ENCODE data around the gene CD320.
A peak's percentile ranks its signal among the peaks of the same experiment; 100 is the strongest.
"Not testable (repeated sequence)": the region's sequence is repeated elsewhere in the genome, so short reads cannot be mapped to it uniquely, and the experiment has no call there.

CD320 gene

GRCh38 chr19:8343483-8343844 is 35.3 kb upstream of the CD320 start:
- POLR2A ChIA-PET: no interaction called here
- no peak for DNase-seq (ENCODE audit: extremely low spot score)
- no peak for TF ChIP-seq CTCF (IDR thresholded peaks at IDR 0.05; ENCODE audit: control extremely low read depth, extremely low read depth, low read depth, missing control alignments)
- CTCF ChIA-PET: interaction anchor here (1.1 to 6.4 kb wide), 4 partner anchors 11 to 240 kb away, joined by 3 to 63 read pairs (median 4); no protein-coding TSS in a partner anchor

- no peak for TF ChIP-seq CTCF (IDR thresholded peaks at IDR 0.05; ENCODE audit: control extremely low read depth, extremely low read depth, low read depth, missing control alignments)
- ChIA-PET CTCF (interaction anchor here (1.1 to 6.4 kb wide), 6 partner anchors 11 to 240 kb away, joined by 3 to 63 read pairs (median 3); no protein-coding TSS in a partner anchor), POLR2A (no interaction called here)
- peak; percentile 99 for DNase-seq (ENCODE audit: extremely low spot score)
Measured at GRCh38 chr19:8342684-8343482, 34.7 kb upstream of the CD320 start, which contains the start of gene KANK3. TSS of gene KANK3 (minus strand) at chr19:8343262. CDS start at chr19:8337828, 5,434 bp downstream.

GRCh38 chr19:8342316-8342683 is 34.1 kb upstream of the CD320 start:
- no peak for DNase-seq (ENCODE audit: extremely low spot score)
- no peak for TF ChIP-seq CTCF (IDR thresholded peaks at IDR 0.05; ENCODE audit: control extremely low read depth, extremely low read depth, low read depth, missing control alignments)
- ChIA-PET CTCF (interaction anchor here (1.4 to 6.4 kb wide), 4 partner anchors 12 to 237 kb away, joined by 3 to 63 read pairs (median 4); no protein-coding TSS in a partner anchor), POLR2A (no interaction called here)

GRCh38 chr19:8341504-8341903 is 33.3 kb upstream of the CD320 start:
- ChIA-PET CTCF (interaction anchor here (1.4 to 6.4 kb wide), 3 partner anchors 13 to 237 kb away, joined by 3 to 63 read pairs (median 3); no protein-coding TSS in a partner anchor), POLR2A (interaction anchor here (0.6 to 1.3 kb wide), 3 partner anchors 18 to 68 kb away, joined by 3 to 5 read pairs (median 5); no protein-coding TSS in a partner anchor)
- not testable (repeated sequence) for DNase-seq (ENCODE audit: extremely low spot score)

- DNase-seq (ENCODE audit: extremely low spot score): peak; percentile 16
- CTCF ChIA-PET: interaction anchor here (6.4 kb wide), 1 partner anchor 14 kb away, joined by 63 read pairs; no protein-coding TSS in a partner anchor
- POLR2A ChIA-PET: interaction anchor here (1.3 kb wide), 1 partner anchor 17 kb away, joined by 5 read pairs; no protein-coding TSS in a partner anchor
- no peak for TF ChIP-seq CTCF (IDR thresholded peaks at IDR 0.05; ENCODE audit: control extremely low read depth, extremely low read depth, low read depth, missing control alignments)
Measured at GRCh38 chr19:8340341-8341096, 32.4 kb upstream of the CD320 start.

- POLR2A ChIA-PET: no interaction called here
- CTCF ChIA-PET: interaction anchor here (0.9 kb wide), 1 partner anchor 15 kb away, joined by 6 read pairs; no protein-coding TSS in a partner anchor
- TF ChIP-seq CTCF (IDR thresholded peaks at IDR 0.05; ENCODE audit: control extremely low read depth, extremely low read depth, low read depth, missing control alignments): no peak
- no peak for DNase-seq (ENCODE audit: extremely low spot score)
Measured at GRCh38 chr19:8338835-8339234, 30.7 kb upstream of the CD320 start.

Data from GM10248 (cell line).